Left lung (tissue), 10 donors: ENCODE results near the gene MREG. TPM values are rescaled to one million over a fixed set of nuclear protein-coding genes. Genes with fewer than 3 reads are reported as not detected.

ENCODE experiments used
- ATAC-seq: fragments of 200-7000 bp; cut with Tn5 transposase; one replicate; pipeline ENCODE4 v1.9.1; 2020; ENCODE audit warnings: moderate library complexity
- DNase-seq, 4 donors: peaks; one replicate each; pipeline ENCODE4 v3.0.0-alpha.2; 2013 to 2020
- H3K27ac ChIP-seq, 2 donors: fragments of 200-600 bp; sonication (generic) in 1 of 2; one replicate each; pipeline versions ENCODE4 v1.5.0 to v1.8.0; 2020 to 2021
- H3K27me3 ChIP-seq, 2 donors: fragments of 200-600 bp; sonication (generic) in 1 of 2; one replicate each; pipeline versions ENCODE4 v1.5.0 to v1.8.0; 2020 to 2021
- H3K36me3 ChIP-seq, 2 donors: fragments of 200-600 bp; sonication (generic) in 1 of 2; one replicate each; pipeline versions ENCODE4 v1.5.0 to v1.8.0; 2020 to 2021
- H3K4me1 ChIP-seq, 2 donors: fragments of 200-600 bp; one replicate each; pipeline ENCODE4 v1.8.0; 2021
- H3K4me3 ChIP-seq, 2 donors: fragments of 200-600 bp; sonication (generic) in 1 of 2; one replicate each; pipeline versions ENCODE4 v1.5.0 to v1.8.0; 2020 to 2021; ENCODE audit warnings: mild to moderate bottlenecking in 1 of 2
- H3K9me3 ChIP-seq, 2 donors: fragments of 200-600 bp; sonication (generic) in 1 of 2; one replicate each; pipeline versions ENCODE4 v1.5.0 to v1.8.0; 2020 to 2021
- CTCF ChIP-seq, 2 donors: fragments of 200-600 bp; sonication (generic) in 1 of 2; IDR thresholded peaks; one replicate each; pipeline versions ENCODE4 v1.5.0 to v1.8.0; 2021; ENCODE audit warnings: antibody characterized with exemption in 2 of 2
- intact Hi-C, 2 donors: fragments of 100-400 bp; cut with DNase I; formaldehyde crosslinking; loops; one replicate each; pipeline versions ENCODE4 v1.11.2 to v1.14.2; 2022
- polyA plus RNA-seq, 6 donors: library from polyadenylated mRNA; unstranded; fragments of 120-200 nt; gene quantifications; one replicate each; pipeline ENCODE4 v1.2.1, GENCODE V29; 2013; ENCODE audit not compliant: insufficient read length in 6 of 6
- total RNA-seq, 2 donors: library from RNA; stranded (reverse); fragmentation: NEBNext Ultra II Directional; extraction: Animal tissue kit (Norgen Biotek cat#: 25700); gene quantifications; one replicate each; pipeline ENCODE4 v1.2.1, GENCODE V29; 2021
- donor health status: DM: no; HTN: yes; CAD: no.
- donor health status: DM: no; HTN: no; CAD: no.

Gene MREG
- total and polyA plus RNA-seq, 8 donors, result 12.0 to 17.1 (median 15.0) TPM

GRCh38 chr2:216055680-216056079 lies 42.3 kb upstream of the MREG start:
- ATAC-seq (no peak), DNase-seq (no peak)
- H3K4me1 ChIP-seq, result peaks cover 0 to 18% of the 10 kb centered on the region in 2 donors
- no peak overlapping the region for H3K27ac ChIP-seq
- no peaks in the 10 kb centered on the region for H3K9me3 ChIP-seq
- no peaks in the 10 kb centered on the region for H3K27me3 ChIP-seq
- no peak overlapping the region for H3K4me3 ChIP-seq
- TF ChIP-seq CTCF (IDR thresholded peaks at IDR 0.05), result no peak
- intact Hi-C loops, result no loop called here
- peaks cover 0 to 4% of the 10 kb centered on the region in 2 donors for H3K36me3 ChIP-seq

GRCh38 chr2:216052420-216052819 lies 39.1 kb upstream of the MREG start:
- DNase-seq (no peak), ATAC-seq (no peak)
- intact Hi-C loops, result no loop called here
- no peaks in the 10 kb centered on the region for H3K27me3 ChIP-seq
- TF ChIP-seq CTCF (IDR thresholded peaks at IDR 0.05), result no peak
- H3K27ac ChIP-seq, result no peak overlapping the region
- no peak overlapping the region for H3K4me3 ChIP-seq
- peaks cover 0 to 5% of the 10 kb centered on the region in 2 donors for H3K4me1 ChIP-seq
- H3K36me3 ChIP-seq, result peaks cover 0 to 30% of the 10 kb centered on the region in 2 donors
- no peaks in the 10 kb centered on the region for H3K9me3 ChIP-seq

DNA sequence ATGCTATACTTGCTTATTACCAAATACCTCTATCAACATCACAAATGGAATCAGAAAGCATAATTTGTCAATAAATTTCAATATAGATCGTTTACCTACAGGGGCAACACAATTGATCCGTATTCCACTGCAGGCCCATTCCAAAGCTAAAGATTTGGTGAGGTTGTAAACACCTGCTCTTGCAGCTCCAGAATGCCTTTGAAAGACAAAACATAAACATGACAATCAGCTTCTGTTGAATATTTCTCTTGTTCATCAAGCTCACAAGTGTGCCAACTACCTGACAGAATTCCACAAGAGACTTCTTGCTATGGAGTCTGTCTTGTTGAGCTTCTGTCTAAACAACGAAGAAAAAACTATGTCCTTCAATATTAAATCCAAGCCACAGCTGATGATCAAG lies 38.0 kb upstream of the MREG start:
- Histone ChIP-seq H3K4me3 (no peak overlapping the region), H3K27me3 (no peaks in the 10 kb centered on the region), H3K36me3 (peaks cover 0 to 39% of the 10 kb centered on the region in 2 donors), H3K4me1 (no peaks in the 10 kb centered on the region), H3K27ac (no peak overlapping the region), H3K9me3 (no peaks in the 10 kb centered on the region)
- DNase-seq (no peak), ATAC-seq (no peak)
- TF ChIP-seq CTCF (IDR thresholded peaks at IDR 0.05), result no peak
- intact Hi-C loops, result no loop called here

- intact Hi-C loops, result no loop called here
- H3K36me3 ChIP-seq, result peaks cover 0 to 42% of the 10 kb centered on the region in 2 donors
- no peak overlapping the region for H3K27ac ChIP-seq
- DNase-seq (no peak), ATAC-seq (no peak)
- no peaks in the 10 kb centered on the region for H3K4me1 ChIP-seq
- H3K27me3 ChIP-seq, result no peaks in the 10 kb centered on the region
- H3K4me3 ChIP-seq, result no peak overlapping the region
- no peak for TF ChIP-seq CTCF (IDR thresholded peaks at IDR 0.05)
- H3K9me3 ChIP-seq, result no peaks in the 10 kb centered on the region
Observed at GRCh38 chr2:216049452-216049851, 36.1 kb upstream of the MREG start.

DNA sequence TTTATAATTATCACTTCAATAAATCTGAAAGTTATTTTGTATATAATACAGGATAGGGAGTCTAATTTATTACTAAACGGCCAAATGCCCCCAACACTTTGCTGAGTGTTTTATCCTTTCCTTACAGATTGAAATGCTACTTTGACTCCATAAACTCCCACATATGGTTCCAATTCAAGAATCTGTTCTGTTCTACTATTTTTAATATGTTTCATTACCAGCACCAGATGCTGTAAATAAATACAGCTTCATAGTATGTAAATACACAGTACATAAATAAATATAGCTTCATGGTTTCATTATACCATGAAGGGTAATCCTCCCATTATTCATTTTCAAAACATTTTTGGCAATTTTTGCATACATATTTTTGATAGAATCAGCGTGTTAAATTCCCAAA lies 34.0 kb upstream of the MREG start:
- Histone ChIP-seq H3K27ac (no peak overlapping the region), H3K4me3 (no peak overlapping the region), H3K4me1 (no peaks in the 10 kb centered on the region), H3K9me3 (no peaks in the 10 kb centered on the region), H3K27me3 (no peaks in the 10 kb centered on the region), H3K36me3 (peaks cover 0 to 54% of the 10 kb centered on the region in 2 donors)
- intact Hi-C loops, result no loop called here
- DNase-seq (no peak), ATAC-seq (no peak)
- TF ChIP-seq CTCF (IDR thresholded peaks at IDR 0.05), result no peak
